ENCODE measurements around the gene BCAP31. TPM values are rescaled to one million over a fixed set of nuclear protein-coding genes. Genes with fewer than 3 reads are reported as not detected.

The BCAP31 gene
- total RNA-seq, 1 experiment from 2014 or later, result 289 TPM

DNA sequence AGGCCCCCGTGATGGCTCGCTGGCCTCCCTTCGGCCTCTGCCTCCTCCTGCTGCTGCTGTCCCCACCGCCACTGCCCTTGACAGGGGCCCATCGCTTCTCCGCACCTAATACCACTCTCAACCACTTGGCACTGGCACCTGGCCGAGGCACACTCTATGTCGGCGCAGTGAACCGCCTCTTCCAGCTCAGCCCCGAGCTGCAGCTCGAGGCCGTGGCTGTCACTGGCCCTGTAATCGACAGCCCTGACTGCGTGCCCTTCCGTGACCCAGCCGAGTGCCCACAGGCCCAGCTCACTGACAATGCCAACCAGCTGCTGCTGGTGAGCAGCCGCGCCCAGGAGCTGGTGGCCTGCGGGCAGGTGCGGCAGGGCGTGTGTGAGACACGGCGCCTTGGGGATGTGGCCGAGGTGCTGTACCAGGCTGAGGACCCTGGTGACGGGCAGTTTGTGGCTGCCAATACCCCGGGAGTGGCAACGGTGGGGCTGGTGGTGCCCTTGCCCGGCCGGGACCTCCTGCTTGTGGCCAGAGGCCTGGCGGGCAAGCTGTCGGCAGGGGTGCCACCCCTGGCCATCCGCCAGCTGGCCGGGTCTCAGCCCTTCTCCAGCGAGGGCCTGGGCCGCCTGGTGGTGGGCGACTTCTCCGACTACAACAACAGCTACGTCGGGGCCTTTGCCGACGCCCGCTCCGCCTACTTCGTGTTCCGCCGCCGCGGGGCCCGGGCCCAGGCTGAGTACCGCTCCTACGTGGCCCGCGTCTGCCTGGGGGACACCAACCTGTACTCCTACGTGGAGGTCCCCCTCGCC, 42.9 kb upstream of the BCAP31 start:
- Histone ChIP-seq H4K20me1 (ENCODE audit: low read length) (no peaks in the 10 kb centered on the region), H3K9me3 (ENCODE audit: low read length) (no peaks in the 10 kb centered on the region), H3F3A (ENCODE audit: low read length, unreplicated experiment) (no peaks in the 10 kb centered on the region), H3K9me2 (replicated peaks; ENCODE audit: low read length) (no peaks in the 10 kb centered on the region), H3K4me3 (ENCODE audit: low read length) (peak overlapping the region; percentile 68; the same call in 1 of the 2 replicates), H3K4me2 (ENCODE audit: low read length) (peak overlapping the region; percentile 97), H3K79me2 (ENCODE audit: low read length) (peaks cover 25% of the 10 kb centered on the region), H3K9ac (ENCODE audit: low read length) (no peak overlapping the region), H3K27ac (ENCODE audit: low read length) (peak overlapping the region; percentile 86), H3K27me3 (ENCODE audit: low read length) (no peaks in the 10 kb centered on the region), H3K4me1 (ENCODE audit: insufficient read depth, low read length) (peaks cover 28% of the 10 kb centered on the region), H3K36me3 (ENCODE audit: low read depth, low read length) (no peaks in the 10 kb centered on the region), H2AFZ (ENCODE audit: low read length) (no peak overlapping the region)
- BruUV-seq (replicated peaks), result no TSS peak
- TF ChIP-seq EZH2phosphoT487 (IDR thresholded peaks at IDR 0.05; ENCODE audit: borderline replicate concordance, low read length) (no peak), EZH2 (IDR thresholded peaks at IDR 0.05; ENCODE audit: low read length, unreplicated experiment) (no peak)
- TF ChIP-seq, protein P1, sequence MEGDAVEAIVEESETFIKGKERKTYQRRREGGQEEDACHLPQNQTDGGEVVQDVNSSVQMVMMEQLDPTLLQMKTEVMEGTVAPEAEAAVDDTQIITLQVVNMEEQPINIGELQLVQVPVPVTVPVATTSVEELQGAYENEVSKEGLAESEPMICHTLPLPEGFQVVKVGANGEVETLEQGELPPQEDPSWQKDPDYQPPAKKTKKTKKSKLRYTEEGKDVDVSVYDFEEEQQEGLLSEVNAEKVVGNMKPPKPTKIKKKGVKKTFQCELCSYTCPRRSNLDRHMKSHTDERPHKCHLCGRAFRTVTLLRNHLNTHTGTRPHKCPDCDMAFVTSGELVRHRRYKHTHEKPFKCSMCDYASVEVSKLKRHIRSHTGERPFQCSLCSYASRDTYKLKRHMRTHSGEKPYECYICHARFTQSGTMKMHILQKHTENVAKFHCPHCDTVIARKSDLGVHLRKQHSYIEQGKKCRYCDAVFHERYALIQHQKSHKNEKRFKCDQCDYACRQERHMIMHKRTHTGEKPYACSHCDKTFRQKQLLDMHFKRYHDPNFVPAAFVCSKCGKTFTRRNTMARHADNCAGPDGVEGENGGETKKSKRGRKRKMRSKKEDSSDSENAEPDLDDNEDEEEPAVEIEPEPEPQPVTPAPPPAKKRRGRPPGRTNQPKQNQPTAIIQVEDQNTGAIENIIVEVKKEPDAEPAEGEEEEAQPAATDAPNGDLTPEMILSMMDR (conservative IDR thresholded peaks at IDR 0.05; ENCODE audit: low read depth, low read length), result no peak
- DNase-seq, result no peak
- CTCF ChIA-PET, result interaction anchor here (1.0 kb wide), 2 partner anchors 156 to 180 kb away, joined by 3 to 5 read pairs; no protein-coding TSS in a partner anchor
- ATAC-seq, result no peak
- POLR2A ChIA-PET (ENCODE audit: unreplicated experiment), result no interaction called here
- intact Hi-C loops (cut with micrococcal nuclease), result no loop called here

DNA sequence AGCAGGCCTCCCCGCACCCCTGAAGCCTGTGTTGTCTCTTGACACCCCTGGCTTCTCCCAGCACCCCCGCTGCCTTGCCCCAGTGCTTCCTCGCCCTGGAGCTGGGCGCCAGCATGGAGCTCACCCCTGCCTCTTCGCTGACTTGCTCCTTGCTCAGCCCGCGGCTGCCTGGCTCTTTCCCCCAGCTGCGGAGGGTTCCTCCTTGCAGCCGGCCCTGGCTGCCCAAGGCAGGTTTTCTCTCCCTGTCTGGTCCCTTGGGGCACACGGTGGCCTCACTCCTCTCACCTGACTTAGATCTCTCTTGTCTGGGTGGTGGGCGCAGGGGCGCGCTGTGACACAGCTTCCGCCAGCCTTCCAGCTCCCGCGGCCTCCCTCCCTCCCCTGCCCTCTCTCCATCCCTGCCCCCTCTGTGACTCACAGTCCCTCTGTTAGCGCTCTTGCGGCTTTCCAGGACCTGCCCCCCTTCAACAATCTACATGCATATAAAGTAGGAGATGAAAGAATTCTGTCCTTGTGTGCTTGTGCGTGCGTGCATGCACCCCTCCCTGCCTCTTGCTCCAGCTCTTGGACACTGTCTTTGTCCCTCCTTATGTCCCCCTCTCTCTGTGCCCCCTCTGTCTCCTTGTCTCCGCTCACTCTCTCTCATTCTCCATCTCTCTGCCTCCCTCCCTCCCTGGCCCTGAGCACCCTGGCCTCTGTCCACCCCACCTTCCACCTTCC, 42.1 kb upstream of the BCAP31 start:
- Histone ChIP-seq H3K4me3 (ENCODE audit: low read length) (peak overlapping the region; percentile 68), H3K9me2 (replicated peaks; ENCODE audit: low read length) (no peaks in the 10 kb centered on the region), H3K4me2 (ENCODE audit: low read length) (peak overlapping the region; percentile 97), H3K79me2 (ENCODE audit: low read length) (peaks cover 25% of the 10 kb centered on the region), H3K4me1 (ENCODE audit: insufficient read depth, low read length) (peaks cover 28% of the 10 kb centered on the region), H3K27me3 (ENCODE audit: low read length) (no peaks in the 10 kb centered on the region), H4K20me1 (ENCODE audit: low read length) (no peaks in the 10 kb centered on the region), H3K9me3 (ENCODE audit: low read length) (no peaks in the 10 kb centered on the region), H3K27ac (ENCODE audit: low read length) (peak overlapping the region; percentile 86), H3K9ac (ENCODE audit: low read length) (peak overlapping the region; percentile 67), H2AFZ (ENCODE audit: low read length) (peak overlapping the region; percentile 49; the same call in 1 of the 2 replicates), H3K36me3 (ENCODE audit: low read depth, low read length) (no peaks in the 10 kb centered on the region), H3F3A (ENCODE audit: low read length, unreplicated experiment) (no peaks in the 10 kb centered on the region)
- TF ChIP-seq EZH2 (IDR thresholded peaks at IDR 0.05; ENCODE audit: low read length, unreplicated experiment), result no peak
- TF ChIP-seq, protein P1 (conservative IDR thresholded peaks at IDR 0.05; ENCODE audit: low read depth, low read length), result no peak
- intact Hi-C loops (cut with micrococcal nuclease), result no loop called here
- DNase-seq (peak; percentile 76), ATAC-seq (peak; percentile 69)
- ChIA-PET POLR2A (ENCODE audit: unreplicated experiment) (interaction anchor here (0.6 kb wide), 1 partner anchor 8 kb away, joined by 10 read pairs; no protein-coding TSS in a partner anchor), CTCF (interaction anchor here (0.5 to 1.0 kb wide), 3 partner anchors 11 to 181 kb away, joined by 3 to 5 read pairs (median 4); no protein-coding TSS in a partner anchor)
- TSS peak; percentile 65 for BruUV-seq (replicated peaks)

Measured in PC-3 (cell line).